ENCODE results near the gene SRBD1.
"Not testable (repeated sequence)": the region's sequence is repeated elsewhere in the genome, so short reads cannot be mapped to it uniquely, and the experiment has no call there.

The SRBD1 gene

GRCh38 chr2:45458909-45459563, 152.0 kb downstream of the SRBD1 start:
- DNase-seq: no peak

DNA sequence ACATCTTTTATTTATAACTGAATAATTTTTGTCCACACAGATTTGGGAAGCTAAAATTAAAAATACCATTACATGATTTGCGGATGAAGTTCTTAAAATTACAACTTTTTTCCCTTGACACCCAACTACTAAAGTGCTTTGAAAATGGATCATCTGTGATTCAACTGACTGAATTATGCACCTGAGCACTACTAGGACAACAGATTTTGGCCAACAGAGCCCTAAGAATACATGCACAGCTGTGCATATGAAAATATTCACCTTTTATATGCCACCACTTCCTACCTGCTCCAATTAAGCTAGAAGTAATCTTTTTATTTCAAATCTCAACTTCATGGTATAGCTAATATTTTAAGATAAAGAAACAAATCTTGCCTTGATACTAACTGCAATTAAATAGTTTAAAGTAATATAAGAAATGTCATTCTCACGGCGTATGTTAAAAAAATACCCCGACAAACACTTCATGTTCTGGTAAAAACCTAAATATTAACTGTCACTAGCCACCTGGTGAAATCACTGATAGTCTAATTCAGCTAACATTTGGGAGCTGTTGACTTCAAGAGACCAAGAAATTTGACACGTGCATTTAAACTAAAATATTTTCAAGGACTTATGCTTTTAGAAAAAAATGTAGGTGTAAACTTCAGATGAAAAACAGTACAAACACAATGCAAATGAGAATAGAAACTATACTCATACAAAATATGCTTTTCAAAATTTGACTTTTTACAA, 153.7 kb downstream of the SRBD1 start:
- DNase-seq: no peak

DNA sequence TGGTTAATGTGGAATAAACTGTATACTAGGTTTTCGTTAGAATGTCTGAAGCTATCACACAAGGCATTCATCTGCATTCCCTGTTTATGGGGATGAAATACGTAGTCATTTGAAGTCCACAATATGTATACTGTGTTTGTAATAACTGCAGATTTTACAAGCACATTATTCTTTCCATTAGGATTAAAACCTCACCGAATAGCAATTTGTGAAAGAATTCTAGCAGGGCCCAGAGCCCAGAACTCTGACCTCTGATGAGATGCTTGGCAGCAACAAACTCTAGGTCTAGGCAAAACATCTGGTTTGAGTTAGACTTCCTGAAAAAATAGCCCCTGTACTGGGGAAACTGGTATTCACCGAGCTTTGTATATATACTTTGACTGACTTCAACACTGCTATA, 158.2 kb downstream of the SRBD1 start:
- DNase-seq: no peak

DNA sequence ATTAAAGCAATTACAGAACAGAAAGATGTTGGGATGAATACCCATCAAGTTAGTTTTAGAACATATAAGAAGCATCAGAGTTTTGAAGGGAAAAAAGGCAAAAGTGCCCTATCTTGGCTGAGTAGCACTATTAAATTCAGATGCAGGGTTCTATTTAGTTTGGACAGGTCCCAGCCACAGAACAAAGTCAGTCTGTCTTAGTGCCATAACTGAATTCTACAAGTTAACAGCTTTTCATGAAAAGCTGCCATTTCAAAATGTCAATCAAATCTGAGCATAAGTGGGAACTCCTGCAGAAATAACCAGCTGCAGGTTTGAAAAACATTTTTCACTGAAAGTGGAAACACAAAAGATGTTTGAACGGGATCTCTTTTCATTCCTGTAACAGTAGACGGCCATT, 160.4 kb downstream of the SRBD1 start:
- no peak for DNase-seq

- DNase-seq: no peak
Observed at GRCh38 chr2:45448217-45448616, 162.8 kb downstream of the SRBD1 start.

DNA sequence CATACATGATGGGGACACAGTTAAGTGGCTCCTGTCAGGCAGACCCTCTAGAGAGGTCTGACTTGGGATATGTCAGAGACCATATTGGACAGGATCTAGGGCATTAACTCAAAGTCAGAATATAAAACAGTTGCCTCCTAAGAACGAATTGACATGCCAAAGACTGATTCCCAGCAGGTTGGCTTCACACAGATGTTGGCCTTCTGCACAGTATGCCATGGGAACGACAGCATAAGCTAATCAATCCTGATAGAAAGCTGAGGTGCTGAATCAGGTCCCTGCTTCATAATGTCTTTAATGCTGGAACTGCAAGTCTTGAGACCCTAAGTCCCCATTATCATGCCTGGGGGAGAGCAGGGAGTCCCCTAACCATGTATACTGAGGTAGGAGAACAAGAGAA, 165.1 kb downstream of the SRBD1 start:
- DNase-seq: no peak

GRCh38 chr2:45445037-45445436, 166.0 kb downstream of the SRBD1 start:
- no peak for DNase-seq

GRCh38 chr2:45443012-45443411, 168.1 kb downstream of the SRBD1 start:
- DNase-seq: no peak

GRCh38 chr2:45442026-45442425, 169.0 kb downstream of the SRBD1 start:
- DNase-seq: no peak

DNA sequence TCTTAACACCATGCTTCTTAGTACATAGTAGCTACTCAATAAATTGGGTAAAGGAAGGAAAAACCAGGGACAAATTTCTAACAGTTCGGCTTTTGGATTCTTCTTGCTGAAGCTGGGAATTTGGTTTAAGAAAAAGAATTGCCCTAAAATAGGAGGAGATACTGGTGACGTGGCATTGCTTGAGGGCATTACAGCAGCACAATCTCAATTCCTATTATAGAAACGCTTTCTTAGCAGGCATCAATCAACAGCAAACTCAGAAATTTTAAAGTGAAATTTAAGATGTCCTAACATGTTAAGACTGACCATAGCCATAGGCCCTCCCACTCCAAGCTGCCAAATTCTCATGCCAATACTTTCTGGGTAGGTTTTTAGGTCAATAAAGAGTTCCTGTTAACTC, 169.5 kb downstream of the SRBD1 start:
- DNase-seq: no peak

DNA sequence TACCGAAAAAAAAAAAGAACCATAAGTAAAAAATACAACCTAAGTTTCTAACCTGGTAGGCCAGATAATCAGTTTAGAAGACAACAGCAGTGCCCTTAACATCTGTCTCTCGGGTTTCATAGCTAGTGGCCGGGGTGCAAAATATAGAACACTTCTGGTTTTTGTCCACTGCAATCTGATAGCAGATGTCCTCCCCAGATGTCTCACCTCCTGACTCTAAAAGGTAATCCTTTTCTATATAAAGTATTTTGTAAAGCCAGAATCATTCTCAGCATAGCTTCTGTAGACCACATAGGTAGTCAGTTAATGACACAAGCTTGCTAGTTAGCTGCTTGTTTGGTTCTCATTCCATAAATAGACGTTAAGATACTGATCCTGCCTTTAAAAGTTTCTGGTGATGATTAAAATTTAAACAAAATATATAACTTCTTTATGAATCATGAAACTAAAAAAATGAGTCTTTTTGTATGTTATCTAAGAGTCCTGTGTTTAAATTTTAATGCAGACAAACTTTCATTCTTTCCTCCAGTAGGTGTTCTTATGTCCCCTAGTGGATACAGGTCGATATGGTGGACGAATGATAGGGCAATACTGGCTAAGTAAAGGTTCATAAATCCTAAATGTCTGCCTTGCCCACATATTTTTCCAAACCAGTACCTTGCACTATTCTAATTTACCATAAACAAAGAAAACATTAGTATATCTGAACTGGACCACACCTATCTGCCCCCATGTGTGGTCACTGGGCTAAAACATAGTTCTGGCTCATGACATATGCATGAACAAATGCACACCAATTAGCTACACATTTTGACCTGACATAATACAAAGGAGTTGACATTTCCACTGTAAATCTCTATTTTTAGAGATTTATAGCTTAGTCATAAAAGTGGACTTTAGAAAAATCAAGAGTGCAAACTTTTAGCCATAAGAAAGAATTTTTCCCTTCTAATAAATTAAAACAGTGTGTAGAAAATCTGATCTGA, 171.0 kb downstream of the SRBD1 start:
- no peak for DNase-seq

GRCh38 chr2:45438872-45439665, 172.0 kb downstream of the SRBD1 start:
- no peak for DNase-seq

DNA sequence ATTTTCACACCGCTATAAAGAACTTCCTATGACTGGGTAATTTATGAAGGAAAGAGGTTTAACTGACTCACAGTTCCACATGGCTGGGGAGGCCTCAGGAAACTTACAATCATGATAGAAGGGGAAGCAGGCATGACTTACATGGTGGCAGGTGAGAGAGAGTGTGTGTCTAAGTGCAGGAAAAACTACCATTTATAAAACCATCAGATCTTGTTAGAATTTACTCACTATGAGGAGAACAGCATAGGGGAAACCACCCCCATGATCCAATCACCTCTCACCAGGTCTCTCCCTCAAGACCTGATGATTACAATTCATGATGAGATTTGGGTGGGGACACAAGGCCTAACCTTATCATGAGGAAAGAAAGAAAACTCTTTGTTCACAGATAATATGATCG, 174.6 kb downstream of the SRBD1 start:
- DNase-seq: no peak

DNA sequence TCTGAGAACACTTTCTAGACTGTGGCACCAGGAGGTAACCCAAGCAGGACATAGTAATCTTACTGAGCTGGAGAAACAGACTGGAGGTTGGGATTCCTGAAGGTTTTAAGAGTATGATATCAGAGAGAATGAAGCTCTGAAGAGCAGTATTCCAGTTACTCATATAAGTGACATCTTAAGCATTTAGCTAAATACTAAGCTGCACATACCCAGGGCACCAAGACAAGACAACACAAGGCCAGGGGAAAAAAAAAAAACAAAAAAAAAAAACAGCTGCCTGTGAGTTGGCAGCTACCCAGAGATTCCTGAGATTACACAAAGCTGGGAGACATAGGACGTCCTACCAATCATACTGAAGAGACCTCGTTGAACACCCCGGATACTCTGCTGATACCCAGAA, 175.8 kb downstream of the SRBD1 start:
- DNase-seq: no peak

DNA sequence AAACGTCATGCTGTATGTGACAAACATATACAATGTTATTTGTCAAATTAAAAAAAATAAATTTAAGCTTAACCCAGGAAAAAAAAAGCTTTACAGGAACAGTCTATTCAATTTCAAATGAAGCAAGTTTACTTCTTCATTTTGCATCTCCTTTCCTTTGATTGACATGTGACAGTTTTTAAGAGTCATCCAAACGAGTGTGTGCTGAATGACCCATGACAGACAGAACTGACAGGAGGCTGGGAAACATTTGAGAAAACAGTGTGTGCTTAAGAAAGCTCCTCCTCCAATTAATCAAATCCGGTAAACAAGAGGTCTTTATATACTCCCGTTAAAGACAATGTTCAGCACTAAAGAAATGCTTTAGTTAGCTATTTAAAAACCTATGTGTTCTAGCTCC, 177.7 kb downstream of the SRBD1 start:
- no peak for DNase-seq

- no peak for DNase-seq
Observed at GRCh38 chr2:45432406-45432805, 178.7 kb downstream of the SRBD1 start.

- not testable (repeated sequence) for DNase-seq
Observed at GRCh38 chr2:45426025-45426424, 185.0 kb downstream of the SRBD1 start.

DNA sequence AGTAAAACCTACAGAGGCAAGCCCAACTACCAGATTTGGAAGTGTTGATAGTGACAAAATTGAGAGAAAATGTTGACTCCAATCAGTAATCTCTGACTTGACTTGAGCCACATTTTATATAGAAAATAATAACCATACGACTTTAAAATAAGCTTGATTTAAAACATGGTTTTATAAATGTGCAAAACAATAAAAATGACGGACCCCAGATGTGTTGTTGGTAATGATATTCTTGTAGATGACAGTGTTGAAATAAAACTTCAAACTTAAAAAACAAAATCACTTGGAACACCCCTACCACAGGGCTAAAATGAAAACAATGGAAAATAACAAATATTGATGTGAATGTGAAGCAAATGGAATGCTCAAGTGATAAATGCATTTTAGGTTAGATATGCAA, 188.1 kb downstream of the SRBD1 start:
- DNase-seq: no peak

DNA sequence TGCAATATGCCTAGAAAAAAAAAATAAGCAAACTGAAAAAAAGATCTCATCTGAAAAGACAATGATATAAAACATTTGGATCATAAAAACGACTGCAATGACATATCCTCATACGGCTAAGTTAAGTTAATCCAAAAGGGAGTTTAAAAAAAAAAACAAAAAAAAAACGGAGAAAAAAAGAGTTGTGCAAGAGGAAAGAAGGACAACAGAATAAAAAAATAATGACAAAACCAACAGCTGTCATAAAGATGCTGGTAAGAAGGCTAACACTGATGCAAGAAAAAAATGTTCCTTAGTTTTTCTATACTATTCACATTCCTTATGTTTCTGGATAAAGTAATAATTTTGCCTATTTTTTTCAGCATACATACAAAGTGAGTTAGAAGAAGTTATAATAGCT, 192.5 kb downstream of the SRBD1 start:
- no peak for DNase-seq

GRCh38 chr2:45415534-45416123, 195.4 kb downstream of the SRBD1 start:
- no peak for DNase-seq

- no peak for DNase-seq
Observed at GRCh38 chr2:45412754-45413379, 198.2 kb downstream of the SRBD1 start.

DNA sequence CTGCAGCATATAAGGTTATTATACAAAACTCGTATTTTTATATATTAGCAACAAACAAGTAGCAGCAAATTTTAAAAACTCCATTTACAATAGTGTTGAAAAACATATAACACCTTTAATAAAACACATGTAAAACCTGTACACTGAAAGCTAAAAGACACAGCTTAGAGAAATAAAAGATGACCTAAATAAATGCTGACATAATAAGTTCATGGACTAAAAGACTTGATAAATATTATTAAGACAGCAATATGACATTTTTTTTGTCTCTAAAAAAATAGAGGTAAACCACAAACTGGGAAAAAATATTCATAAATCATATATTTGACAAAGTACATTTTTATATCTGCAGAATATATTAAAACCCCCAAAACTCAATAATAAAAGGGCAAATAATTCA, 201.4 kb downstream of the SRBD1 start:
- DNase-seq: no peak

Measured in activated CD4-positive, alpha-beta T cell treated with anti-CD3 and anti-CD28 coated beads, Interleukin-2, amount 50 U/mL, for 48 hours (primary cell).